PC-9 (cell line): ENCODE measurements around the gene IKZF2. TPM values are rescaled to one million over a fixed set of nuclear protein-coding genes. Genes with fewer than 3 reads are reported as not detected.

Experiments used
- BruUV-seq: library from RNA; stranded (reverse); fragments of 400-500 nt; replicated peaks from 2 replicates; lab custom pipeline; 2021; lab: Mats Ljungman, UMichigan
- CTCF ChIA-PET: fragments of 300-600 bp; sonication (Branson Sonifier 250); formaldehyde crosslinking; loops from one replicate; lab custom pipeline; 2022; ENCODE audit warnings: antibody characterized with exemption; lab: Charles Lee
- POLR2A ChIA-PET: fragments of 300-600 bp; sonication (Branson Sonifier 250); formaldehyde crosslinking; loops from one replicate; lab custom pipeline; 2022; ENCODE audit warnings: antibody characterized with exemption; ENCODE audit not compliant: unreplicated experiment; lab: Charles Lee
- DNase-seq, 2 experiments: peaks; one replicate each; pipeline versions ENCODE4 v3.0.0 to v3.0.0-alpha.2; 2015 to 2022; ENCODE audit warnings: mixed read lengths in 1 of 2
- H2AFZ ChIP-seq: fragments of 200-600 bp; sonication (generic); 2 replicates; pipeline ENCODE4 v1.8.1; 2017; ENCODE audit warnings: antibody characterized with exemption
- H3F3A ChIP-seq: fragments of 200-600 bp; sonication (generic); 2 replicates; pipeline ENCODE4 v1.8.1; 2017; ENCODE audit warnings: antibody characterized with exemption, mild to moderate bottlenecking, low read depth; ENCODE audit not compliant: insufficient read depth
- H3K27ac ChIP-seq: fragments of 200-600 bp; sonication (generic); 2 replicates; pipeline ENCODE4 v1.6.1; 2016; ENCODE audit warnings: mixed run types
- H3K27me3 ChIP-seq: fragments of 200-600 bp; sonication (generic); 2 replicates; pipeline ENCODE4 v1.6.1; 2016; ENCODE audit warnings: low read depth, mixed run types; ENCODE audit not compliant: insufficient read depth
- H3K36me3 ChIP-seq: fragments of 200-600 bp; sonication (generic); 2 replicates; pipeline ENCODE4 v1.6.1; 2016; ENCODE audit warnings: low read depth, mixed run types
- H3K4me1 ChIP-seq: fragments of 200-600 bp; sonication (generic); replicated peaks from 2 replicates; pipeline ENCODE4 v1.6.1; 2016; ENCODE audit warnings: mixed run types; ENCODE audit not compliant: insufficient read depth
- H3K4me2 ChIP-seq: fragments of 200-600 bp; sonication (generic); 2 replicates; pipeline ENCODE4 v1.6.1; 2017; ENCODE audit warnings: mixed run types
- H3K4me3 ChIP-seq: fragments of 200-600 bp; sonication (generic); 2 replicates; pipeline ENCODE4 v1.6.1; 2016; ENCODE audit warnings: mixed run types
- H3K79me2 ChIP-seq: fragments of 200-600 bp; sonication (generic); 2 replicates; pipeline ENCODE4 v1.6.1; 2017; ENCODE audit warnings: low read depth, mixed run types
- H3K9me2 ChIP-seq: fragments of 200-600 bp; sonication (generic); 2 replicates; pipeline ENCODE4 v1.8.1; 2017; ENCODE audit warnings: mild to moderate bottlenecking; ENCODE audit not compliant: insufficient read depth
- H3K9me3 ChIP-seq: fragments of 200-600 bp; sonication (generic); 2 replicates; pipeline ENCODE4 v1.8.1; 2016; ENCODE audit warnings: low read depth; ENCODE audit not compliant: insufficient read depth
- H4K20me1 ChIP-seq: fragments of 200-600 bp; sonication (generic); 2 replicates; pipeline ENCODE4 v1.8.1; 2017; ENCODE audit not compliant: insufficient read depth
- CTCF ChIP-seq: fragments of 200-600 bp; sonication (generic); conservative IDR thresholded peaks from 2 replicates; pipeline ENCODE4 v1.6.1; 2017; ENCODE audit warnings: mixed run types, antibody characterized with exemption, mild to moderate bottlenecking, moderate library complexity
- EZH2 ChIP-seq: fragments of 200-600 bp; sonication (generic); IDR thresholded peaks from 2 replicates; pipeline ENCODE4 v1.8.0; 2017; ENCODE audit warnings: antibody characterized with exemption, low read depth
- intact Hi-C: fragments of 100-400 bp; cut with micrococcal nuclease; formaldehyde crosslinking; loops from one replicate; pipeline ENCODE4 v1.10.0; 2022; ENCODE audit not compliant: unreplicated experiment
- total RNA-seq: library from RNA; stranded (reverse); gene quantifications from 2 replicates; pipeline ENCODE4 v1.2.3, GENCODE V29; 2021

IKZF2 gene
- total RNA-seq, 1 experiment from 2014 or later, result 28.3 TPM

- Histone ChIP-seq H3F3A (no peaks in the 10 kb centered on the region), H3K27me3 (no peaks in the 10 kb centered on the region), H3K4me2 (no peak overlapping the region), H3K9me2 (no peaks in the 10 kb centered on the region), H2AFZ (no peak overlapping the region), H3K36me3 (no peaks in the 10 kb centered on the region), H3K79me2 (0 out of 2 replicates have a peak, but pooled peaks cover 4% of the 10 kb centered on the region), H3K4me3 (no peak overlapping the region), H4K20me1 (no peaks in the 10 kb centered on the region), H3K4me1 (no peaks in the 10 kb centered on the region), H3K27ac (no peak overlapping the region), H3K9me3 (no peaks in the 10 kb centered on the region)
- no peak for TF ChIP-seq CTCF
- no peak for TF ChIP-seq EZH2
- CTCF ChIA-PET, result no interaction called here
- POLR2A ChIA-PET, result no interaction called here
- no peak for DNase-seq
- no TSS peak for BruUV-seq
- intact Hi-C loops, result no loop called here
These were observed 85.6 kb downstream of the IKZF2 start for GRCh38 chr2:213065583-213066442.

- BruUV-seq, result no TSS peak
These were observed 87.3 kb downstream of the IKZF2 start for GRCh38 chr2:213064099-213064498.

GRCh38 chr2:213057977-213058376, 93.4 kb downstream of the IKZF2 start:
- Histone ChIP-seq H3K4me1 (no peaks in the 10 kb centered on the region), H3K36me3 (no peaks in the 10 kb centered on the region; the same call in 1 of the 2 replicates), H3K27me3 (no peaks in the 10 kb centered on the region), H3K4me2 (no peak overlapping the region), H4K20me1 (no peaks in the 10 kb centered on the region), H3K9me3 (no peaks in the 10 kb centered on the region), H2AFZ (no peak overlapping the region), H3K4me3 (no peak overlapping the region), H3K9me2 (no peaks in the 10 kb centered on the region), H3F3A (no peaks in the 10 kb centered on the region), H3K79me2 (no peaks in the 10 kb centered on the region; the same call in 1 of the 2 replicates), H3K27ac (no peak overlapping the region)
- intact Hi-C loops, result no loop called here
- no TSS peak for BruUV-seq
- POLR2A ChIA-PET, result no interaction called here
- no peak for TF ChIP-seq CTCF
- no peak for TF ChIP-seq EZH2
- CTCF ChIA-PET, result no interaction called here
- DNase-seq, result no peak

More at GRCh38 chr2:213064099-213064498, 87.3 kb downstream of the IKZF2 start:
- H3K36me3 ChIP-seq, result no peaks in the 10 kb centered on the region
- H3K4me3 ChIP-seq, result no peak overlapping the region
- peaks cover 4% of the 10 kb centered on the region; the same call in 1 of the 2 replicates for H3K79me2 ChIP-seq
- CTCF ChIA-PET, result no interaction called here
- no peak for DNase-seq
- no peaks in the 10 kb centered on the region for H3F3A ChIP-seq
- intact Hi-C loops, result no loop called here
- no peaks in the 10 kb centered on the region for H3K4me1 ChIP-seq
- H3K9me3 ChIP-seq, result no peaks in the 10 kb centered on the region
- H3K27me3 ChIP-seq, result no peaks in the 10 kb centered on the region
- no peak for TF ChIP-seq EZH2
- no peak for TF ChIP-seq CTCF
- H4K20me1 ChIP-seq, result no peaks in the 10 kb centered on the region
- no peak overlapping the region for H2AFZ ChIP-seq
- H3K27ac ChIP-seq, result no peak overlapping the region
- H3K4me2 ChIP-seq, result no peak overlapping the region
- H3K9me2 ChIP-seq, result no peaks in the 10 kb centered on the region
- POLR2A ChIA-PET, result no interaction called here
